Medulla oblongata (tissue), 1 donor: ENCODE data around the gene RSPH1.
A peak's percentile ranks its signal among the peaks of the same experiment; 100 is the strongest.

Source experiments
- DNase-seq: peaks from one replicate; pipeline ENCODE4 v3.0.0-alpha.2; 2015; ENCODE audit errors: extremely low spot score

The RSPH1 gene

DNA sequence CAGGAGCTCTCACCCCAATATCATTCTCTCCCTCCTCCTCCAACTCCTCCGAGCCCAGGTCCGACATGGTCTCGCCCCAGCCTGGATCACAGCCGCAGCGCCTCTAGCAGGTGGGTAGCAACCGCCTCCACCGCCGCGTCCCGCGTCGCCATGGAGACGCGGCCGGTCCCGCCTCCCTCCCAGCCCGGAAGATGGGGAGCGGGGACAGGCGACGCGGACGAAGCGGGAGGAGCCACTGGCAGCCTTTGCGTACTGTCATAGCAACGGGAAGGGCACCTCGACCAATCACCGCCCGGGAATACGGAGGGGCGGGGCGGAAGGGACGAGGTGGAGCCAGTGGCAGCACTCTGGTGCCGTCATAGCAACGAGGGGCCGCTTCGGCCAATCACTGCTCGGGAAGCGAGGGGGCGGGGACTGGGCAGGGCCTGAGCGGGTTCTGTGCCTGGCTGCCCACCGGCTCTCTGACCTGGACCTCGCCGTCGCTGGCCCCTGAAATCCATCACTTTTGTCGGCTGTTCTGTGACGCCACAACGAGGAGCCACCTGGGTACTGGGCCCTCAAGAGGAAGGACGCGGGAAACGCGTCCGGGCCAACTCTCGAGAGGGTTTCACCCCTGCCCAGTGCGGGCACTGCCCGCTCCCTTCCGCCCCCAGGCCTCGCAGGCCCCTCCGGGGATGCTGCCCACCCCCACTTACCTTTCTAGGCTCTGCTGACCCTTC is at the start of gene RSPH1:
Gene RSPH1, minus strand, starts transcription at position 105 of the 719 bp plus-strand sequence. Its CDS starts 38 bp downstream, at position 67.
- DNase-seq: peak; percentile 100

DNA sequence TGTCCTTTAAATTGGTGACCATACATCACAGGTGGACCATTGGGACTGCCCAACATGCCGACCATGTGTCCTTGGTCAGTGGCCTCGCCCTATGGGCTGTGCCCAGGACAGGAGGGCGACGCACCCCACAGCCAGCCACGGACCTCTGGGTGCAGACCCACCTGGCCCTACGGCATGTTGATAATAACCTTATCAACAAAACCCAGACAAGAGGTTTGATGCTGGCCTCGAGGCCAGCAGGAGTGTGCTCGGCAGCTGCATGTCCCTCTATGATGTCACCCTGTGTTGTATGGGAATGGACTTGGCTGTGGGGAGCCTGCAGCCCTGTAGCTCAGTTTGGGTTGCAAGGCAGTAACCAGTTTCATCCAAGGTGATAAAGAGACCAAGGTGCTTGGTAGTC is 49.7 kb upstream of the RSPH1 start:
- no peak for DNase-seq

DNA sequence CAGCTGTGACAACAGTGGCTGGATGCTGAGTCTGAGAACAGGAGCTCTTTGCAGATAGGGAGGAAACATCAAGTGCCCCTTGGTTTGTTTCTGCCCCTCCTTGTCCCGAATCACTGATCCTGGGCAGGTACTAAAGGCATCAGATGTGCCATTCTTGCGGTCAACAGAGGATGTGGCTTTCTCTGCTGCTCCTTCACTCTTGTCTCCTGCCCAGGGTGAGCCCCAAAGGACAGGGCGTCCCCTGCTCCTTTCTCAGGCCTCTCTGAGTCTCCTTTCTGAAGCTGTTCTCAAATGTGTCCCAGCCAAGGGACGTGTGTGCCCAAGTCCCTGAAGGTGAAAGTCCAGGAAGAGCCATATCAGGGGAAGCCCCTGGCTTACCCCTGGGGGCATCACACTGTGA is 49.3 kb upstream of the RSPH1 start:
- no peak for DNase-seq

DNA sequence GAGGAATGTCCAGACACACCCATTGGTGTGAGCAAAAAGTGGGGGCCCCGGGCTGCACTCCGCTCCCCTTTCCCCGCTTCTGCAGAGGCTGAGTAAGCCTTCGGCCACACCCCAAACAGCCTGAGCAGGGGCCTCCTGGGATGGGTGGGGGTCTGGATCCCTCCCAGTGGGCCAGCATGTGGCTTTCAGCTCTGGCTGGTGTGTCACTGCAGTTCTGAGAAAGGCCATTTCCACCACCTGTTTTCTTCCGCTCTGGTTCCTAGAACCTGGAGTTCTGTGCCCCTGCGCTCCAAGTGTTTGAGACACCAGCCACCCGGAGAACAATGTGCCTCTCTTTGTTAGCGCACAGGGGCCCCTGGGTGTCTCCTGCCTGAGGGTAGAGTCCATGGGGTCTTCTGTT is 48.5 kb upstream of the RSPH1 start:
- DNase-seq: no peak

DNA sequence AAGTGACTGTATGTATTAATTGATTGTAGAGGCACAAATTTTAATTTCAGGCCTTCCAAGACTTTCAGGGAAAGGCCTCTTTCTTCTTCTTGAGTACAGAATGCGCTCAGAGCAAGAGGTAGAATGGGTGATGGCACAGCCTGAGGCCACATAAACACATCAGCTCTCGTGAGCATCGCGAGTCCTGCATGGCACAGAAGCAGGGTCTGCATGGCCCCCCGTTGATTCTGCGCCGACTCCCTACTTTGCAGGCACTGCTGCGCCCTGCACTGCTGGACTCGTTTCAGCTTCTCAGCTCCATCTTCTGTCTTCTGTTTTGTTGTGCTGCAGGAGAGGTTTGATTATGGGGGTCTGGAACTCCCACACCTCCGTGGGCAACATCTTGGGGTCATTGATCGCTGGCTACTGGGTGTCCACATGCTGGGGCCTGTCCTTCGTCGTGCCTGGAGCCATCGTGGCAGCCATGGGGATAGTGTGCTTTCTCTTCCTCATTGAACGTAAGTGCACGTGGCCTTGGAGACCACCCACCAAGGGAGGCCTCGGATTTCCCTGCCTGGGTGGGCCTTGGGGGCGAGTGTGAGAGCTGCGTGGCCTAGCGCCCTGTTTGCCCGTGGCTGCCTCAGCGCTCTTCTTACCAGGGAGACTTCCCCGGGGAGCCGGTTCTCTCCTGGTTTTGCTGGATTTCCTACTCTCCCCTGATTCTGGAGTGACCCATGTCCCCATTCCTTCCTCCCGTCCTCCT is 47.3 kb upstream of the RSPH1 start:
- DNase-seq: no peak

DNA sequence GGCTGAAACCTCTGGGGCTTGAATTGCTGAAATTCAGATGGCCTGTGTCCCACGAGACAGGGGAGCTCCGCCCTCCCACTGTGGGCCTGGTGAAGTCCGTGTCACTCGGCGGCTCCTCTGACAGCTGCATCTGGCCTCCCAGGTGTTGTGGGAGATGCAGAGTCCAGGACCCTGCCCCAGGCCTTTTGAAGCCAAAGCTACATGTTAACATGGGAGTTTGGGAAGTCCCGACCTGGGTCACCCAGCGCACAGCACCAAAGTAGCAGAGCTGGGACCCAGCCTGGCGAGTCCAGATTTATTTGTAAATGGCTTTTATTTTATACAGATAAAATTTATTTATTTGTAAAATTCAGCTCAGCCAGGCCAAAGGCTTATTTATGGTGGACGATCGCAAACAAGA is 46.6 kb upstream of the RSPH1 start:
- no peak for DNase-seq

DNA sequence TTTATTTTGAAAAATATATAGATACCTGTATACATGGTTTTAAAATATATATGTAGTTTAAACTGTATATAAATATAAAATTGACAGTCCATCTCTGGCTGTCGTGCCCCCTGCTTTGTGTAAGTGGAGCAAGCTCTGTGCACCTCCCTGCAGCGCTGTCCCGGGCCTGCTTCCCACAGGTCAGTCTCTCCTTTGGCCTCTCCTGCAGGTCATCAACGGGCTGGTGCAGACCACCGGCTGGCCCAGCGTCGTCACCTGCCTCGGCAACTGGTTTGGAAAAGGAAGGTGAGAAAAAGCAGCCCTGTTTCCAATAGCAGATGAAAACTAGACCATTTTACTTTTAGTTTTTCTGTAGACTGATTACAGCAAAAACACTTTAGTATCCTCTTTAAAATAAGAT is 46.2 kb upstream of the RSPH1 start:
- no peak for DNase-seq

DNA sequence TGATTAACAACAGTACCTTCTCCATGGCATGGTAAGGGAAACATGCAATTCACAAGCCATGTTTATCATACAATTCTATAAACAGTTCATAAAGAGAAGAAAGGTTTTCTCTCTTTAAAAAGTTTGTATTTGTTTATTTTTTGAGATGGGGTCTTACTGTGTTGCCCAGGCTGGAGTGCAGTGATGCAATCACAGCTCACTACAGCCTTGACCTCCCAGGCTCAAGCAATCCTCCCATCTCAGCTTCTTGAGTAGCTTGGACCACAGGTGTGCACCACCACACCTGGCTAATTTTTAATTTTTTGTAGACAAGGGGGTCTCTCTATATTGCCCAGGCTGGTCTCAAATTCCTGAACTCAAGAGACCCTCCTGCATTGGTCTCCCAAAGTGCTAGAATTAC is 45.6 kb upstream of the RSPH1 start:
- no peak for DNase-seq

DNA sequence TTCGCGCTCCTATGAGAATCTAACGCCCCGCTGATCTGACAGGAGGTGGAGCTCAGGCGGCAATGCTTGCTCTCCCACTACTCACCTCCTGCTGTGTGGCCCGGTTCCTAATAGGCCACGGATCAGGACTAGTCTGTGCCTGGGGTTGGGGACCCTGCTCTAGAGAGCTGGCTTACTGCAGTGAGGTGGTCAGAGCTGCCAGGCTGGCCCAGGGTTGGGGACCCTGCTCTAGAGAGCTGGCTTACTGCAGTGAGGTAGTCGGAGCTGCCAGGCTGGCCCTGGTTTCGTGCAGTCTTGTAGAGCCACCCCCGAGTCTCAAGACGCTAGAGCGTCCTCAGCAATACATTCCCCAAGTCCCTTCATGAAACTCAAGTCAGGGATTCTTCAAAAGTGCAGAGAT is 45.1 kb upstream of the RSPH1 start:
- DNase-seq: no peak

DNA sequence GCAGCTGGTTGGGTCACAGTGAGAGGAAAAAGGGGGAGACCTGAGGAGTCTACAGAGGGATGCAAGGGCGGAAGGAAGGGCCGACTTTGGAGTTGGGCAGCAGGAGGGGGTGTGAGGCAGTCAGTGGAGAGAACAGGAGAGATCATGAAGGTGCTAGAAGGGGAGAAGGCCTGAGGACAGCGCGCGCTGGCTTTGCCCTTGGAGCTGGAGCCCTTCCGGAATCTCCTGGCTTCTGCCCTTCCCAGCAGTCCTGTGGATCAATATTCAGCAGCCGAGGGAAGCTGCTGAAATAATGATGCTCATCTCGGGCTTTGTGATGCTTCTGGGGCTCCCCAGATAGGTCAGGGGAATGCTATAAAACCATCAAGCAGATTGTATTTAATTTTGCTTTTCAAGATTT is 44.4 kb upstream of the RSPH1 start:
- DNase-seq: no peak

DNA sequence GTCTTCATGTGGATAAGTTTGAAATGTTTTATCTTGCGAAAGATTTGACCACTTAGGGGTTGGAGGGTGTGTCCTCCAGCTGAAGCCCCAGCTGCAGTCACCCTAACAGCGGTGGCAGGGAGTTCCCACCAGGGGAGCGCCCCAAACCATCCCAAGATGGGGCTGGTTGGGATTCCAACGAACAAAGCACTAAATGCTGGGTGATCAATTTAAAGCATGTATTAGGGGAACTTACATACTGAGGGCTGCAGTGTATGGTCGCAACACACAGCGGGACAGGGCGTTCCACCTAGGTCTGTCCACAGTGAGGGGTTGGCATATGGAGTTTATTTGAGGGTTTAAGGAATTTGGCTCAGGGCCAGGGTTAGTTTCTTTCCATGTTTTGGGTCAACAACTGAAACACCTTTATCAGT is 43.9 kb upstream of the RSPH1 start:
- no peak for DNase-seq

DNA sequence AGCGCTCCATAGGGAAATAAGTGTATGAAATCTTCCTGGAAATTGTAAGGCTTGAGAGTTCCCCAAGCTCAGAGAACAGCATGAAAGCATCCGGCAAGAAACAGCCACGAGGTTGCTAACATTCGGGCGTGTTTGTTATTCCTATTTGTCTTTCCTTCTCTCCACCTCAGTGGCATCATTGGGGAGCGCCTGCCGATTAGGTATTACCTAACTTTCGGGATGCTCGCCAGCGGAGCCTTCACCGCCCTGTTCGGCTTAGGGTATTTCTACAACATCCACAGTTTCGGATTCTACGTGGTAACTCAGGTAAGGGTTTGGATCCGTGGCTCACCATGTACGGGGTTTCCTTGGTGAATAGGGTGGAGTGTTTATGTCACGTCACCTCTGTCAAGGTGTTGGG is 43.3 kb upstream of the RSPH1 start:
- DNase-seq: no peak

DNA sequence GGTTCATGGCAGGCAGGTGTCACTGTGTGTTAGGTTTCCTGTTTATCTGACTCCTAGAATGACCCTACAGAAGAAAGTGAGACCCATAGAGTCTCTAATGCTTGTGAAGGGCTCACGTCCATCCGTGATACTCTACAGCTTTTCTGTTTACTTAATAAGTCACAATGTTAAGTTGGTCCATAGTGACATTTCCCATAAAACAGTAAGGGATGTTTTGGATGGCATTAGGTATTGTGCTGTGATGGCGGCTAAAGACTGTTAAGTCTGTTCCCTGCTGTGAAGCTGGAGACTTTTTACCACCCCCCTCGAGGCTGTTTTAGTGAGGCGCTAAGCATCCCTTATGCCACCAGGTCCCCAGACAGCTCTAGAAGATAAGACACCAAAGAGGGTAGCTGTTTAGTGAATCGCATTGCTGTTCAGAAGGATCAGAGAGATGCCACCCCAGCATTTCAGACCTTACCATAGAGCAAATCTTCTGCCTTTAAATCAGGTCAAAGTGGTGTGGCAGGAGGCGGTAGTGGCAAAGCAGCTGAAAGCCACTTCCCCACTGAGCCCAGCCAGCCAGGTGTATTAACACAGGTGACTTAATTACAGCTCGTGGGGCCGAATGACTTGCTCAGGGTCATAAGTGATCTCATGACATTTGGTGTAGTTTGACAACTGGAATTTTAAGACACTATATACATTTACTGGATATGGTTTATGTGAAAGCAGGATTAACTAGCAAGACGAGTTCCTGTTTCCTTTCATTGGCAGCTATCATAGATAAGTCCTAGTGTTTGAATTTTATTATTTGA is 42.7 kb upstream of the RSPH1 start:
- no peak for DNase-seq

DNA sequence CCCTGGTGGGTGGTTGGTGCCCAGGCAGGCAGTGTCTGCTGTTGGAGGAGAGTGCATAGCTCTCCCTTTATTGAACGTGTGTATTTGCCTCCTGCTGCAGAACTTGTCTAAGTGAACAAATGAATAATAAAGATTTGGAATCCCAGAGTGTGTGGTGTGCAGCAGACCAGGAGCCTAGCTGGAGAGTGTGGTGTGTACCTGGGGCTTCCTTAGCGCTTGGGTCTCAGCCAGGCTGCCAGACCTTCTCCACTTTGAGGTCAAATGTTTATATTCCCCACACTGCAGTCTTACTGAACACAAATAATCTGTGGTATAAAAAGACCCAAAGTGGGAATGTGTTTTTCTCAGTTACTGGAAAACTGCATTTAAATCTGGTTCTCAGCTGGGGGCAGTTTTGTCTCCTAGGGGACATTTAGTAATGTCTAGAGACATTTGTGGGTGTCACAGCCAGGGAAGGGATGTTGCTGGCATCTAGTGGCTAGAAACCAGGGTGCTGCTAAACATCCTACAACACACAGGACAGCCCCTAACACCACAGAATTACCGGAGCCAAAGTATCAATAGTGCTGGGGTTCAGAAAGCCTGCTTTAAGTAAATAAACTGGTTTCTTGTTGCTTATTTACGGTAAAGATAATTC is 41.2 kb upstream of the RSPH1 start:
- DNase-seq: peak; percentile 58

DNA sequence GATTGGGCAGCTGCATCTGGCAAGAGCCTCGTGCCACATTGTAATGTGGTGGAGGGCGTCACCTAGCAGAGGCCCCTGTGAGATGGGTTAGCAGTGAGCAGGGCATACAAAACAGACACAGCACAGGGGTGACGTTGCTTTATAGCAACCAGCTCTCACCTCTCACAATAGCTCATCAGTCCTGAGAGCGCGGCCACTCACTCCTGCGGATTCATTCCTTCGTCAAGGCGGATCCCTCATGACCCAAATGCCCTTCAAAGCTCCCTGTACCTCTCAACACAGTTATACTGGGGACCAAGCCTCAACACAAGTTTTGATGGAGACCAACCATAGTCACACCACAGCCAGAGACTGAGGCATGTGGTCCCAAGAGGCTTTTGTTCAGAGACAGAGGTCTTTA is 40.6 kb upstream of the RSPH1 start:
- no peak for DNase-seq

DNA sequence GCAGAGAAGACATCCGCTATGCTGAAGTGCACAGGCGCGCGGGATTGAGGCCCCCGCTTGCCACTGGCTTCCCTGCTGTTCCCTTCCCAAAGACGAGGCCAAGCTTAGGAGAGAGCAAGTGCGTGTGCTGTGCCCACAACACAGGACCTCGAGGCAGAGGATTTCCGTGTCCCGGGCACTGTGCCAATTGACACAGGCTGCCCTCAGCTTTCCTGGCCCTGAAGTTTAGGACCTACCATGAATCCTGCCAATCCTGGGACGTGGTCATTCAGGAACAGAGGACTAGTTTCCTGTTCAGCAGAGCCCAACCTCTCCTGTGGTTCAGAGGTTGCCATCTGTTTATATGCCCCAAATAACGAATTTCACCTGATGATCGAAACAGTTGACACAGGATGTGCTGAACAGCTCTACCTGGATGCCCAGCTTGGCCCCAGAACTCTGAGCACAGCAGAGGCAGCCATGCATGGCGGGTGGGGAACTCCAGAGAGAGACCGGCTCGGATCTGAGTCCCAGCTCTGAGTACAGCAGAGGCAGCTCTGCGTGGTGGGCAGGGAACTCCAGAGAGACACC is 39.7 kb upstream of the RSPH1 start:
- no peak for DNase-seq

DNA sequence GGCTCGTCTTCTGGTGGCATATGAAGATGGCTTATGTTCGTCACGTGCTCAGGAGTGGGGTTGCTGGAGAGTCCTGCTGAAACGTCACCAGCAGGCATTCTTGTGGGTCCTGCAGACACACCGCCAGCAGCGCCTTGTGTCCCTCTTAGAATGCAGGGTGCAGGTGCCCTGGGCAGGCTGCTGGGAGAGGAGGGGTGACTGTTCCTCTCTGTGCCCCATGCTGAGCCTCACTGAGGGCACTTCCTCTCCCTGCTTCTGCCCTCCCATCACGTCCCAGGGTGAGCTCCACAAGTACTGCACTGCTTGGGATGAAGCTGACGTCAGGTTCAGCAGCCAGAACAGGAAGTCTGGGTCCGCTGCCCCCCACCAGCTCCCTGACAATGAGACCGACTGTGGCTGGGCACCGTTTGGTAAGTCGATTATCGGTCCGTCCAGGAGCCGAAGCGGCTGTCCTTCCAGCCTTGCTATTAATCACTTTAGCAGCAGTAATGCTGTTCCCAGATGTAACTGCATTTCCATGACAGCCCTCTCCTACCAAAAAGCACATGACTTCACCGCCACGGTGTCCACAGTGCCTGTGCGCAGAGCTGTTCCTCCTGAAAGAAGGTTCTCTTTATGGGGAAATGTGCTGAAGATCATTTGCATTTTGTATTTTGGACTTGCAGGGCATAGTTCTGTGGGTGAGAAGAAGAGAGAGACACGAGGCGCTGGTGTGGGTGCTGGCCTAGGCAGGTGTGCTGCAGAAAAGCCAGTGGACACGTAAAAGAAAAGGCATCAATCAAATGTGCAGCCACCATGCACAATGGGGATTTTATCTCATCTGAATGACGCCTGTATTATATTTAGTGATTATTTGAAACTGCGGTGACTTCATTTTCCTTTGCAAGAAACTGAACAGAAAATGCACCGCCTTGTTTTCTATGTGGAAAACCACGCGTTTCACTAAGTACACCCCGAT is 38.7 kb upstream of the RSPH1 start:
- peak; percentile 70 for DNase-seq

DNA sequence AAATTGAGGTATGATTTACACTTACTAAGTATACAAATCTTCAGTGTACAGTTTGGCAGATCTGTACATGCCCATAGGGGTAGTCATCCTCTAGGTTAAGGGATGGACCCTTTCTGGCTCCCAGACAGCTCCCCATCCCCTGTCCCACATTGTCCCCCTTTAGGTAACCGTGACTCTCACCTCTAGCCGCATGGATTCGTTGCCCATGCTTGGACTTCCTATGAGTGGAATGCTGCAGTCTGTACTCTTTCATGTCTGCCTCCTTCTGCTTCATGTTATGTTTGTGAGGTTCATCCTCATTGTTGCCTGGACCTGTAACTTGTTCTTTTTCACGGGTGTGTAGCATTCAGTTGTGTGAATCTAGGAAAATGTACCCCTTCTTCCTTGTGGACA is 37.9 kb upstream of the RSPH1 start:
- no peak for DNase-seq

DNA sequence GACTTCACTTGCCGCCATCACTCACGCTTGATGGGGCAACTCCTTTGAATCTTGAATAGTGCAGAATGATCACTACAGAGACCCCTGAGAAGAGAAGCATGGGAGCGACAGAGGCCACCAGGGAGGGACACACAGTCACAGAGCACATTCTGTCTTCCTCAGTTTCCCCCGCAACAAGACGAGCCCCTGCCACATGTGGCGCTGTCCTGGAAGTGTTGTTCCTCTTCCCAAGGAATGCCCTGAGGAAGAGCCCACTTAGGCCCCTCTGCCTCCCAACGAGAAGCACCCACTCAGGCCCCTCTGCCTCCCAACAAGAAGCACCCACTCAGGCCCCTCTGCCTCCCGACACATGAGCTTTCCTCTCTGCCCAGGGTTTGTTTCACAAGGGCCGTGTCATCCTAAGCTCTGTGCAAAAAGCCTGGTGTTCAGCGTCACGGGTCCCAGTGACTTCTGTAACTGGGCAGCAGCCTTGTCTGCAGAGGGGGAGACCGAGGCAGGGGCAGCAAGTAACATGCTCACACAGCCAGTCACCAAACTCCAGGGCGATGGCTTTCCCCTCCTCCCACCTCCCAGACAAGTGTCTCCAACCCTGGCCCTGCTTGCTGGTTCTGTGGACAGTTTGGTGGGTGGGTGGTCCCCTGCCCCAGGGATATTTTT is 37.4 kb upstream of the RSPH1 start:
- no peak for DNase-seq
